NCI-H1694 treated with DMSO at 0.1 percent for 48 hours (cell line): ENCODE data around the gene TSPAN14.

Experiments used
- DNase-seq: peaks from one replicate; lab custom pipeline; 2025; lab: John Stamatoyannopoulos, UW

Gene TSPAN14

DNA sequence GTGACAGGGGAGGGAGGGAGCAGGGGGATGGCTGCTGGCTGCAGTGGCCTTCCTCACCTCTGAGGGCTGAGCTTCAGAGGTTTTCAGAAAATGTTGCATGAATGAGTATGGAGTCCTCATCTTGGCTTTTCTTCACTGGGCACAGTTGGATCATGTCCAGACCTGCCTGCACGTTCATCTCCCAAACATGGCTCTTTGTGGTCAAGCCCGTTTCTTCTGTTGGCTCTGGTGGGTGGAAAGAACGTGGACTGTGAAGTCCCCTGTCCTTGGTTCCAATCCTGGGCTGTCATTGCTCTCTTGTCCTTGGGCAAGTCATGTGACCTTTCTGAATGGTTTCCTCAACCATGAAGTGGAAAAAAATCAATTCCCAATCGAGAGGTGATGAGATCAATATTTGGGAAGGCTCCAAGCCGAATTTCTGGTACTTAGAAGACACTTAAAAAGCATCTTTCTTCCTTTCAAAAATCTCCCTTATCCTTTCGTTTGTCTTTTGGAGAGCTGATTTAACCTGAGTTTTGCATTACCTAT, 34.5 kb downstream of the TSPAN14 start:
- DNase-seq = no peak

DNA sequence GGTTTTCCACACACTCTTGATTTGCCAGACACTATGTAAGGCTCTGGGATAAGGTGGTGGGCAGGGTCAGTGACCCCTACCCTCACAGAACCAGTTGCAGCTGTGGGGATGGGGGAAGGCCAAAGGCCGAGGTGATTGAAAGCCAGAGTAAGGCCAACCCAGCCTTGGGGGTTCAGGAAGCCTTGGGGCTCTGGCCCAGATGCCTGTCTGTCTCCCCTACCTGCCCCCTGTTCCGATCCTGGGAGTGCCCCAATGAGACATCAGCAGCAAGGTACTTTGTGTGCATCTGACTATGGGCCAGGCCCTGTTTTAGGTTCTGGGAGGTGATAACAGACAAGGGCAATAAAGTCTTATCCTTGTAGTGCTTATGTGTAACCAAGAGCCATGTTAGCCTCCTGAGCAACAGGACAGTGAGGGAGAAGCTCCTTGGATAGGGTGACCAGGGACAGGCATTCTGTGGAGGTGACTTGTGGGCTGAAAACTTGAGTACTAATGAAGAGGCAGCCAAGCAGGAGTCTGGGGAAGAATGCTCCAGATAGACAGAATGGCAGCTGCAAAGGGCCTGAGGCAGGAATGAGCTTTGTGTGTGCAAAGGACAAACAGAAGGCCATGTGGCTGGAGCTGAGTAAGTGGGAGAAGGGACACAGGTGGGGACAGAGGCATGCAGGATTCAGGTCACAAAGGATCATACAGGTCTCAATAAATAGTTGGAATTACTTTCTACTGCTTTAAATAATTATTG, 35.4 kb downstream of the TSPAN14 start:
- DNase-seq = no peak

DNA sequence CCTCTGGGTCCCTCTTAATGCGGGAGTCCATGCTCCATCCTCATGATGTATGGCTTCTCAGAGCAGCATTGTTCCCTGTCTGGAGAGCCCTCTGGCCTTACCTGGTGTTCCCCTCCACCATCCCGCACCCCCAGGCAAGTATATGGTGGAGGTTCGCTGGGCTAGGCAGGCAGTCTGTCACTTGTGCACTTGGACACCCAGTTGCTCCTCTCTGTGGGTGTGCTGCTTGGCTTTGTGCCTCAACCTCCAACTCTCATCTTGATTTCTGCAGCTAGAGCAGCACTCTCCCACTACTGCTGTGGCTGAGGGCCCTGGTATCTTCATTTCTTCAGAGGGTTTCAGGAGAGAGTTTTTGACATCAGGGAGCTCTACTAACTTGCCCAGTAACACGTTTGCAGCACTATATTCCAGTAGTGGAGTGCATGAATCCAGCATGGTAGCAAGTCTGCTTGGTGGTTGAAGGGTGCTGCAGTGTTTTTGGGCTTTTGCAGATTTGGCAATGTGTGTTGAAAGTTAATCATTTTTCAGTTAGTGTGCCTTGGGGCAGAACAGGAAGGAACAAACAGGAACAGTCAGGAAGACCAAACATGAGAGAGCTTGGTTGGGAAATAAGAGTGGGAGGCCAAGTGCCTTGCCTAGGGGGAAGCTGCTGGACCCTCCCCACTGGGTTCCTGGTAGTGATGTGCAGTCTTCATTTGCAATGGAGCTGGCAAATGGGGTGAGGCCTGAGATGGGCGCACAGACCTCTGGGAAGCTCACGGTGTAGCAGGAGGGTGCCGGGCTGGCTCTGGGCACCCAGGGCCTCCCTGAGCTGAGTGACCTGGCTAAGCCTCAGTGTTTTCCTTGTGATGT, 37.4 kb downstream of the TSPAN14 start:
- DNase-seq = no peak

DNA sequence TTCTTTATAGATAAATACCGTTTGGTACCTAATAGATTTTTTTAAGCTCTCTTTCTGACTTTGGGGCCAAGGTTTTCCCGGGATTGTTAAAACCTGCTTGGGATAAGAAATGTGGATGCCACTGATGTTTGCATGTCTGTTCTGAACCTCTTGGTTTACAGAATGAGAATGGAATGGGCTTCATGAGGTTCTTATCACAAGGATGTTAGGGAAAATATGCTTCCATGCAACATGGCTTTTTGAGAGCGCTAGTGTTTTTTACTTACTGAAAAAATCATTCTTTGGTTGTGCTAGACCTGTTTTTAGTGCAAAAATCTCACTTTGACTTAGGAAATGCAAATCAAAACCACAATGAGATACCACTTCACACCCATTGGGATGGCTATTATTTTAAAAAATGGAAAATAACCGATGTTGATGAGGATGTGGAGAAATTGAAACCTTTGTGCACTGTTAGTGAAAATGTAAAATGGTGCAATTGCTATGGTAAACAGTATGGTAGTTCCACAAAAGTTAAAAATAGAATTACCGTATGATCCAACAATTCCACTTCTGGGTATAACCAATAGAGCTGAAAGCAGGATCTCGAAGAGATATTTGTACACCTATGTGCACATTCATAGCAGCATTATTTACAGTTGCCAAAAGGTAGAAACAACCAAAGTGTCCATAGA, 38.9 kb downstream of the TSPAN14 start:
- no peak for DNase-seq

DNA sequence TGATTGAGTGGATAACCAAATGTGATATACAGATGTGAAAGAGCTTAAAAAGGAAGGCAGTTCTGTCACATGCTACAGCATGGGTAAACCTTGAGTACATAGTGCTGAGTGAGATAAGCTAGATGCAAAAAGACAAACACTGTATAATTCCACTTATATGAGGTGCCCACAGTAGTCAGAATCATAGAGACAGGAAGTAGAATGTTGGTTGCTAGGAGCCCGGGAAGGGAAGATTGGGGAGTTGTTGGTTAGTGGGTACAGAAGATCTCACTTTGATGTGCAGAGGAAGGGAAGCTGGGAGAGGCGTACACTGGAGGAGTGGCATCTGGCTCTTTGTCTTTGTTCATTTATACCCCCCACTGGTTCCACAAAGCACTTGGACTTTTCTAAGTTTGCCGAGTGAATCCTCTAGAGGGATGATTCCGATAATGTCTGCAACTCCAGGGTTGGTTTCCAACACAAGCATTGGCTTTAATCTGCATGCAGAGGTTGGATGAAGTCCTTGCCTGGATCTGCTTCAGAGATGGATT, 39.5 kb downstream of the TSPAN14 start:
- DNase-seq = no peak

DNA sequence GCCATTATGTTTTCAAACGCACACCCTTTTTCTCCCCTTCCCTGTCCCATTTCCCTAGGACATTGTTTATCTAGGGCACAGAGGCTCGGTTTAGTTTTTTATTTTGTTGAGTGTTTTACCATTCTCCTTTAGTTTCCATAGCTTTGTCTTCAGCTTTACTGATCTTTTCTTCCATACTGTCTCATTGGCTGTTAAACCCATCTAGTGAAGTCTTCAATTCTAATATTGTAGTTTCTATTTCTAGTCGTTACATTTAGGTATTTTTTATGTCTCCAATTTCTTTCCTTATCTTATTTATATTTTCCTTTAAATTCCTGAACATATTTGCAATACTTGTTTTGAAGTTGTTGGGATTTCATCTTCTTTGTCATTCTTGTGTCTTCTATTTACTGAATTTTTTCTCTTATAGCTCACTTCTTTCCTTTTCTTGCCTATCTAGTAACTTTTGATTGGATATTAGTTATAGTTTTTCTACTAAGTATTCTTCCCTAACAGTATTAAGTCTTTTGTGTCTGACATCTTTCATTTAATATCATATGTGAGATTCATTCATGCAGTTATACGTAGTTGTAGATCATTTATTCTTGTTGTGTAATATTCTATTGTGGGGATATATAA, 42.6 kb downstream of the TSPAN14 start:
- no peak for DNase-seq

DNA sequence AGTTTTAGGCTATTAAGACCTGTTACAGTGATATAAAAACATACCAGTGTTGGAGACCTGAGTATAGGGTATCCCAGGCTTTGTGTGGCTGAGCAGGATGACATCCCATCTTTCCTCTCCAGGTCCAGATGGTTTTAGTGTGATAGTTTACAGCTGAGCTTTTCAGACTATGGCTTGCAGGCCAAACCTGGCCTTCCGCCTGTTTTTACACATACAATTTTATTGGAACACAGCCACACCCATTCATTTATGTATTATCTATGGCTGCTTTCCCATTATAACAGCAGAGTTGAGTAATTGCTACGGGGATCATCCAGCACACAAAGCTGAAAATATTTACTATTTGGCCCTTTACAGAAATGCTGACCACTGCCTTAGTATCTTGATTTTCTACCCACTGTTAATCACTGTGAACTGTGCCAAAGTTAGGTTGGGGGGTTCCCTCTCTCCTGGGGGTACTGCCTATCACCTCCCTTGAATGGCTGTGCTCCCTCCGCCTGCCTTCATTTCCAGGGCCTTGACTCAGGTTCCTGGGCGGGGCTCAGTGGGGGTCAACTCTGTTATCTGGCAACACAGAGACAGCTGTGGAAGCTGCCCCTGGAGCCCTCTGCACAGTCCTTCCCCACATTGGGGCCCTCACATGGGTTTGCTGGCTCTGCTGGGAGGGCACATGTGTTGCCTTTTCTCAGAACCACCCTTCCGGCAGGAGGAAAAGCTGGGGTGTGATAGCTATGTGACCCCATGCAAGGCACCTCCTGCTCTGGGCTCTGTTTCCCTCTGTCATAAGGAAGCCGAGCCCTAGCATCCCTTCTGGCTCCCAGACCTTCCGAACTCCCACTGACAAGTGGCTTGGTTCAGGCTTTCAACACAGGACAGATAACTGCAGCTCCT, 43.3 kb downstream of the TSPAN14 start:
- DNase-seq = no peak

DNA sequence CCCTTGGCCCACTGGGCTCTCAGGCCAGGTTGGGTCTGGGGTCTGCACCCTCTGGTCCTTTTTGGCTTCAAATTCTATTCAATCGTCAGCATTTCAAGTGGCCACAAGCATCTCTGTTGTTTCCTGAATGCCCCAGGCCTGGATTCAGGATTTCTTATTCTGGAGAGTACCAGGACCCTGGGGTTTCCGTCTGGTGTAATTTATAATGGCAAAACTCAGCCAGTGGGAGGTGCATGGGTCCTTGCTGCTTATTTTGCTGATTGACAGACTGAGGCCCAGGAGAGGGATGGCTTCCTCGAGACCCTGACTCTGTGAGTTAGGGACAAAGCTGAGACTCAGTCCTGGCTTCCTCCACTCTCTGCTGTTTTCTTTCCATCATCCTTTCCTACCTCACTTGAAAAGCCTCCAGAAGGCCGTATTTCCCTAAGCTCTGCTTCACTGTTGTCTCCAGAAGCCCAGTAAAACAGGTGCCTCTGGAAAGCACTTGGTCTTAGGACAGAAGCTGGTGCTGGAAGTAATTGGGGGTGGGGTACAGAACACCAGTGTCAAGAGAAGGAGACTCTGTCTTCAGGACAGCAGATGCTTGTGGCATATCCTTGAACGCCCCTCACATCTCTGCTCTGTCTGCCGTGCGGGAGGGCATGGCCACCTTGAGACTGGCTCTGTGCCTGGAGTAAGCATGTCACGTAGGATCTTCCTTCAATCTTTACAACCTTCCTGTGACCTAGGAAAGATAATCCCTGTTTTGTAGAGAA, 44.1 kb downstream of the TSPAN14 start:
- no peak for DNase-seq

DNA sequence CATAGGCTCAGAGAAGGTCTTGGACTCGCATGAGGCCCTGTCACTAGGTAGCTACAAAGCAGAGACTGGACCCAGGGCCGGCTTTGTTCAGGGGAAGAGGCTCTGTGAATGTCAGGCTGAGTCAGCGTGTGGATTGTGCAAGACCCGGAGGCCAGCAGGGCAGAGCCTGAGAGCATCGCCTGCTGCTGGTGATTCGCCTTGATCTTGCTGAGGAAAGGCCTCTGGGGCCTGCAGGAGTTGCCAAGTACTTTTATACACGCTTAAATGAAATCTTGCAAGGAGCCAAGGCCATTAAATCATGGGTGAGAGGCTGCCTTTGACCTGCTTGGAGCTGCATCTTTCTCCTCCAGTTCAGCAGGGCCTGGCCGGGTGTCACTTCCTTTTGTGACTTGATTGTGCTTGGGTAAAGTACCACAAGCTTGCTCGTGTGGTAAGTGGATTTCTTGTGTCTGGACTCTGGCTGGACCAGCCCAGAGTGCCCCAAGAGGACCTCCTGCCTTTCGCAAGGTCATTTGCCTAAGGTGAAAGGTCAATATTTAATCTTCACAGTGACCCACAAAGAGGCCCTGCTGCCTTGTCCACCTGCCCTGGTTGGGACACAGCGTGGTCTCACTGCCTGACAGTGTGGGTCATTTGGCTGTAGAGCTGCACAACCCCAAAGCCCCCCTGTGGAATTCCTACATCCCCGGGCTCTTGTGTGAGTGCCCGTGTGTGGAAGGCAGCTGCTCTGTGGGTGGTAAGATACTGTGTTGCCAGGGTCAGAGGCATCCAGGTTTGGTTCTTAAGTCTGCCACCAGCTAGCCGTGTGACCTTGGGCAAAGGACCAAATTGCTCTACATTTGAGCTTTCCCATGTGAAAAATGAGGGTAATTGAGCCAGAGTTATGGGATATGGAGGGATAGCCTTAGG, 45.0 kb downstream of the TSPAN14 start:
- DNase-seq = no peak

DNA sequence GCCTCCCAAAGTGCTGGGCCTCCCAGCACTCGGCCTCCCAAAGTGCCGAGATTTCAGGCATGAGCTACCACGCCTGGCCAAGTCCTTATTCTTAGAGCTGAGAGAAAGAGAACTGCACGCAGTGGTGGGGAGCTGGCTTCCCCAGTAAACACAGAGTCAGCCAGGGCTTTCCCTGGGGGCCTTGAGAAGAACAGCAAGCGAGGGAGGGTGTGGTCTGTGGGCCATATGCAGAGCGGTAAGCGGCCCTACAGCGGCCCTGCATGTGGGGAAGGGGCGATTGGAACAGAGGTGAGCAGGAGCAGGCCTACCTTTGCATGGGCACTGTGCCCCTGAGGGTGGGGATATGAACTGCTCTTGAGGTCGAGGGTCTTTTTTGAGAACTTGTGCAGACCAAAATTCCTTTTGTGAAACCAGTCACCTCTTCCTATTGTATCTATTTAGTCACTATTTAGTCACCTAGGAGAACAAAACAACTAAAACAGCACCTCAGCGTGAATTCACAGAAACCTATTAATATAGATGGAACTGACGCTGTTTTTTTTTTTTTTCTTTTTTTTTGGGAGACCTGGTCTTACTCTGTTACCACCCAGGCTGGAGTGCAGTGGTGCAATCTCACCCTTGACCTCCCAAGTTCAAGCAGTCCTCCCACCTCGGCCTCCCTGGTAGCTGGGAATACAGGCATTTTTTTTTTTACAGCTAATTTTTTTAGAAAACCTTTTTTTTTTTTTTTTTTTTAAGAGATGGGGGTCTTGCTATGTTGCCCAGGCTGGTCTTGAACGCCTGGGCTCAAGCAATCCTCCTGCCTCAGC, 46.7 kb downstream of the TSPAN14 start:
- DNase-seq = no peak

DNA sequence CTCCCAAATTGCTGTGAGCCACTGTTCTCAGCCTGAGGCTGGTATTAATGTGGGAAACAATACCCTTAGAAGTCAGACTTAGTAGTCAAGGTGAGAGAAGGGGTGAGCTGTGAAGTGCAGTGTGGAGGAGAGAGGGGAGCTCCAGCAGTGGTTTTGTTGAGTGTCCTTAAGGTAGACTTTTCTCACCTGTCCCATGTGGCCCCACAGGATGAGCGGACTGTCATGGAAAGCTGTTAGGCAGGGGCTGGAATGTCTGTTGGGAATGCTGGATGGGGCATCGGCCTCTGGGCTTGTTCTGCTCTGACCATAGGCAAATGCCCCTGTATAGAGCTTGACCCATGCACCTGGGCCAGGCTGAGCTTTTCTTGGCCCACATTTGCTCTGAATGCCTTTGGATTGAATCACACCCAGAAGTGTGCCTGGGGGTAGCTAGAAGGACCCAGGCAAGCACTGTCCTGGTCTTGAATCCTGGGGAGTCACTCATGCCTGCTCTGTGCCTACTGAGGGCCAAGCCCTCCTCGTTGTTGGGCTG, 47.3 kb downstream of the TSPAN14 start:
- no peak for DNase-seq

DNA sequence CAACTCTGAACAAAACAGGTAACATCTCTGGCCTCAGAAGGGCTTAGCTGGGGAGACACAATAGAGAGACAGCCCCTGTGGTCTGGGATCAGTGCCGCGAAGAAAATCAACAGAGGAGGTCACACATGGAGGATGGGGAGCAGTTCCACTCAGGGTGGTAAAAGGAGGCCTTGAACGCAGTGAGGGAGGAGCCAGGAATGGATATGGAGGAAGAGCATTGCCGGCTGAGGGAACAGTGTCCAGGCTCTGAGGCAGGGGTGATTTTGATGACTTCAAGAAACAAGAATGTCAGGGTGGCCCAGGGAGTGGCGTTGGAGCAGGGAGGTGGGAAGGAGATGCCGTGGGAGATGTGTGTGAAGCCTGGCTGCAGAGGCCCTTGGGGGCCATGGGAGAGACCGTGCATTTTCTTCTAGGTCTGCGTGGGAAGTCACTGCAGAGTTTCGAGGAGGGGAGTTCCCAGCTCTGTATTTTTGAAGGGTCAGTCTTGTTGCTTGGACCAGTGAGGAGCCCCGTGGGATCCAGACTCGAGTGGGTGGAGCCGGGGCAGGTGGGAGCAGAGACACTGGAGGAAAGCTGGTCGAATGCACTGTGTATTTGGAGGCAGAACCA, 47.9 kb downstream of the TSPAN14 start:
- DNase-seq = no peak

DNA sequence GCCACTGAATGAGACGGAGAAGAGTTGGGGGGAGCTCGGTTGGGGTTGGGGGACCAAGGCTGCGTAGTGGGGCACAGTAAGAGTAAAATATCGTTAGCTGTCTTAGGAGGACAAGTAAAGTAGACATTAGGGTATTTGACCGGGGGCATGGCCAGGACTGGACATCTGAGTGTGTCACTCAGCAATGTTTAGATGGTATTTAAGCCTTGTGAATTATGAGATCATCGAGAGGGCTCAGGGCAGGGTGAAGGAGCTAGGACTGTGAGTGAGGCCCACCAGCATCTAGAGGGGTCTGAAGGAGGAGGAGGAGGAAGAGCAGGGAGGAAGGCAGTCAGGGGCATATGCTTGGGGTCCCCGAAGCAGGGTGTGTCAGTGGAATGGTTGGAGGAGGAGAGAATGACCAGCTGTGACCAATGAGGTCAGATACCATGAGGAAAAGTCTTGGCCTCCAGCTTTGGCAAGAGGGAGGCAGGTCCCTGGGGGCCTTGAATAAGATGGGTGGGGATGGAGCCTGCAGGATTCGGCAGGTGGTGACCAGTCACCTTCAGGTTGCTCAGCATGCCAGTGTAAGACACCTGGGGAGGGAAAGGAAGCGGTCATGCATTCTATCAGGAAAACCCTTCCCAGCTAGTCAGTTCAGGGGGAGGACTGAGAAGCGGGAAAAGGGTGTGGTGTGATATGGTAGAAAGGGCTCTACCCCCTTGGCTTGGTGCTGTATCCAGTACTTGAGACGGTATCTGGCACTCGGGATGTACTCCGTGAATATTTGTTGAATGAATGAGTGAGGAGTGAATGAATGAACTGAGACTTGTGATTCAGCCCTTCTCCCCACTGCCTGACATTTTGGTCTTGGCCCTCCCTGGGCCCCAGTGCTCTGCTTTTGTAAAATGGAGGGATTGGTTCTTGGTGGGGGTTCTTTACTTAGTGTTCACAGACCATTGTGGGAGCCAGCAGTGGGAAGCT, 48.8 kb downstream of the TSPAN14 start:
- no peak for DNase-seq

DNA sequence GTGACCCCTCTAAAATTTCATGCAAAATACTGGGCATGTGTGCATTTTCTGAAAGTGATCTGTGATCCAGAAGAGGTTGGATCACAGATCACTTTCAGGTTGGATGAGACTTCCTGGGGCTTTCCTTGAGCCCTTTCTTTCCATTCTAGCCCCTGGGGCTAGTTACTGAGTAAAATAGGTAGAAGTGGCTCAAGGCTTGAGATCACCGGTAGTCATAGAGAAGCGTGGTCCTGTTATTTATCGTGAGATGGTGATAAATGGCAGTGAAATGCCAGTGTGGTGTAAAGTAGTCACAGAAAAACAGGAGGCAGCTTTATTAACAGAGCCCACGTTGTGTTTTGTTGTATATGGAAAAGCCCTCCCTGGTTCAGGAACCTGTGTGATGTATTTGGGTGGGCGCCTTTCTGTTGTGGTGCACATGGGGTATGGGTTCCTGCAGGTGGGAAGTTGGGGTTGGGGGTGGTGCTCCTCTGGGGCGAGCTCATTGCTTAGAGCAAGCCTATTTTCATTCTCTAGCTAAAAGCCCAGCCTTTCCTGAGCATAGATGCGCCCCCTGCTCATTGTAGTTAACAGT, 49.6 kb downstream of the TSPAN14 start:
- no peak for DNase-seq

DNA sequence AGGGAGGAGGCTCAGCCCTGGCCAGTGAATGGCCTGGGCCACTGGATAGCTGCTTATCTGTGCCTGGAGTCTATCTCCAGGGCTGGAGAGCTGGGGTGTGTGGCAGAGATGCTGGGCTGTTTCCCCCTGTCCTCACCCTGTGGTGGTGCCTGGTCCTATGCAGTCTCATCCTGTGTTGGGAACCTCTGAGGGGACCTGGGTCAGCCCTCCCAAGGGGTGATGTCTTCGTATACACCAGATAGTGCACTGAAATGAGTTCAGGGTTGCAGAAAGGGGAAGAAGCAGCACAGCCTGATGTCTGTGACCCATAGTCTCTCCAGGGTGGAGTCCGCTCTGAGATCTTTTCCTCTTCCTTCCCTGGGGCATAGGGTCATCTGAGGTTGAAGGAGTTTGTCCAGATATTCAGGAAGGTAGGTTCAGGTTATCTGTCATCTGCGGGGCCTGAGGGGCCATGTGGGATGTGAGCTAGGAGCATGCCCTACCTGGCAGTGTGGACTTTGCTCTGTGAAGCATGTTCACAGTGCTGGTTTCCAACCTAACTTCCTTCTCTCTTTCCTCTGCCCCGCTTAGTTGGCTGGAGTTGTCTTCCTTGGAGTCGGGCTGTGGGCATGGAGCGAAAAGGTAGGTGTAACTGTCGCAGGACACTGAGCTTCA, 50.2 kb downstream of the TSPAN14 start:
- no peak for DNase-seq
